Epithelial cell of proximal tubule (primary cell): Measurements from ENCODE around the gene AEBP1. TPM values are rescaled to one million over a fixed set of nuclear protein-coding genes. Genes with fewer than 3 reads are reported as not detected.

Experiments used
- DNase-seq: peaks from one replicate; pipeline ENCODE4 v3.0.0-alpha.2; 2011; ENCODE audit warnings: low read depth
- H3K4me3 ChIP-seq: 2 replicates; pipeline ENCODE4 v1.5.1; 2011; ENCODE audit warnings: low read depth, mild to moderate bottlenecking, low read length
- total RNA-seq: library from RNA; depleted of rRNA; stranded (reverse); fragments of >200 nt; gene quantifications from 2 replicates; pipeline ENCODE4 v1.2.3, GENCODE V29; 2015
- TF ChIP-seq, protein P1 (sequence below): conservative IDR thresholded peaks from 2 replicates; pipeline ENCODE4 v1.5.1; 2012; ENCODE audit warnings: low read depth, mild to moderate bottlenecking, low read length

The AEBP1 gene
- total RNA-seq, 1 donor from 2014 or later: 78.4 TPM

- no peak for DNase-seq
- TF ChIP-seq, protein P1, sequence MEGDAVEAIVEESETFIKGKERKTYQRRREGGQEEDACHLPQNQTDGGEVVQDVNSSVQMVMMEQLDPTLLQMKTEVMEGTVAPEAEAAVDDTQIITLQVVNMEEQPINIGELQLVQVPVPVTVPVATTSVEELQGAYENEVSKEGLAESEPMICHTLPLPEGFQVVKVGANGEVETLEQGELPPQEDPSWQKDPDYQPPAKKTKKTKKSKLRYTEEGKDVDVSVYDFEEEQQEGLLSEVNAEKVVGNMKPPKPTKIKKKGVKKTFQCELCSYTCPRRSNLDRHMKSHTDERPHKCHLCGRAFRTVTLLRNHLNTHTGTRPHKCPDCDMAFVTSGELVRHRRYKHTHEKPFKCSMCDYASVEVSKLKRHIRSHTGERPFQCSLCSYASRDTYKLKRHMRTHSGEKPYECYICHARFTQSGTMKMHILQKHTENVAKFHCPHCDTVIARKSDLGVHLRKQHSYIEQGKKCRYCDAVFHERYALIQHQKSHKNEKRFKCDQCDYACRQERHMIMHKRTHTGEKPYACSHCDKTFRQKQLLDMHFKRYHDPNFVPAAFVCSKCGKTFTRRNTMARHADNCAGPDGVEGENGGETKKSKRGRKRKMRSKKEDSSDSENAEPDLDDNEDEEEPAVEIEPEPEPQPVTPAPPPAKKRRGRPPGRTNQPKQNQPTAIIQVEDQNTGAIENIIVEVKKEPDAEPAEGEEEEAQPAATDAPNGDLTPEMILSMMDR: no peak
- no peak overlapping the region for H3K4me3 ChIP-seq
Measured at GRCh38 chr7:44116789-44117666, 12.9 kb downstream of the AEBP1 start.

DNA sequence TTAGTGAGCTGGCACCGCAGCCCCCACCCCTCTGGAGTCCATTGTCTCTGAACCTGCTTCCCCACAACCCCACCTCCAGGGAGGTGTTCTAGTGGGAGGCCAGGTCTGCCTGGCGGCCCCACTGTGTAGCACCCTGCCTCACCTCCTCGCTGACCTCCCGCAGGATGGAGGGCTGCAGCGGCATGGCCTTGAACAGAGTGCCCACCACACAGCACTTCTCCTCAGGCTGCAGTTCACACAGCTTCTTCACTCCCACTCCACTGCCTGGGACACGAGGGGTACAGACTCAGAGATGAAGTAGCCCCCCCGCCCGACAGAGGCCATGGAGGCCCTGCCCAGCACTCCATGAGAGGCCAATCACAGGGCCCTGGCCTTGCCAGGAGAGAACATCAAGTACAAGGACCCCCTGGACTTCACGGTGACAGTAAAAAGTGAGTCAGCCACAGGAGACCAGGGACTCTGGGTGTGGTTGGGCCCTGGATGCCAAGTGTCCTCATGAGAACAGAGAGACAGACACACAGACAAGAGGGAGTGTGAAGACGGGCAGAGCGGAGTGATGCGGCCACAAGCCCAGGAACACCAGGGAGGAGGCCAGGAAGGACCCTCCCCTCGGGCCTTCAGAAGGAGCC lies 13.8 kb downstream of the AEBP1 start:
- DNase-seq: no peak
- TF ChIP-seq, protein P1: no peak
- no peak overlapping the region for H3K4me3 ChIP-seq

DNA sequence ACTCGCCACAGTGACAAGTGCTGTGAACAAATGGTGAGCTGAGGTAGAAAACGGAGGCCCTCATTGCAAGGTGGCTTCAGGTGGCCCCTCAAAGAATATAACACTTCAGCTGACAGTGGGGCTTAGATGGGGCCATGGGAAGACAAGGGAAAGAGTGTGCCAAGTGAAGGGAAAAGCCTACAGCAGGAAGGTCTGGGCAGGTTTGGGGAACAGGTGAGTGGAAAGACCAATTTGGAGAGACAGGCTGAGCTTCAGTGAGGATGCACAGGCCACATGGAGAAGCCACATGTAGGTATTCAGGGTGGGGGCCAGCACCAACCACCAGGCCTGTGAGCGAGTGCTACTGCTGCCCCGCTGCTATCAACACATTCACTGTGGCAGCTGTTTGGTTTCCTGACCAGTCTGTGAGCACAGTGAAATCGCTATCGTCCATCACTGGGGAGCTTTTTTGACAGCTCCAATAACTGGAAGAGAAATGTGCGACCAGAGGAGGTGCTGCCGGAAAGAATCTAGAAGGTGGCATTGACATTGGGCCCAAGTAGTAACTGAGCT lies 15.8 kb downstream of the AEBP1 start:
- TF ChIP-seq, protein P1: no peak
- no peak for DNase-seq
- H3K4me3 ChIP-seq: no peak overlapping the region

GRCh38 chr7:44120395-44120794 lies 16.2 kb downstream of the AEBP1 start:
- DNase-seq: no peak
- H3K4me3 ChIP-seq: no peak overlapping the region
- TF ChIP-seq, protein P1: no peak

GRCh38 chr7:44121761-44122420 lies 17.7 kb downstream of the AEBP1 start:
- DNase-seq: no peak
- TF ChIP-seq, protein P1: no peak
- H3K4me3 ChIP-seq: no peak overlapping the region

GRCh38 chr7:44122529-44122928 lies 18.4 kb downstream of the AEBP1 start:
- TF ChIP-seq, protein P1: no peak
- DNase-seq: no peak
- peak overlapping the region; percentile 94 for H3K4me3 ChIP-seq
